Testis (tissue), 2 donors: ENCODE results near the gene LRFN2.

Source experiments
- POLR2A ChIP-seq: fragments of 450-650 bp; IDR thresholded peaks from one replicate; pipeline ENCODE4 v1.6.1; 2017; ENCODE audit warnings: antibody characterized with exemption, mild to moderate bottlenecking, moderate library complexity
- TF ChIP-seq, protein P1 (sequence below), 3 experiments: fragments of 450-650 bp in 2 of 3; fragments of 200-600 bp in 1 of 3; sonication (generic) in 1 of 3; IDR thresholded peaks; one replicate each; pipeline ENCODE4 v1.5.1; 2016 to 2019; ENCODE audit warnings: antibody characterized with exemption in 3 of 3, mild to moderate bottlenecking in 2 of 3, moderate library complexity in 1 of 3

DNA sequence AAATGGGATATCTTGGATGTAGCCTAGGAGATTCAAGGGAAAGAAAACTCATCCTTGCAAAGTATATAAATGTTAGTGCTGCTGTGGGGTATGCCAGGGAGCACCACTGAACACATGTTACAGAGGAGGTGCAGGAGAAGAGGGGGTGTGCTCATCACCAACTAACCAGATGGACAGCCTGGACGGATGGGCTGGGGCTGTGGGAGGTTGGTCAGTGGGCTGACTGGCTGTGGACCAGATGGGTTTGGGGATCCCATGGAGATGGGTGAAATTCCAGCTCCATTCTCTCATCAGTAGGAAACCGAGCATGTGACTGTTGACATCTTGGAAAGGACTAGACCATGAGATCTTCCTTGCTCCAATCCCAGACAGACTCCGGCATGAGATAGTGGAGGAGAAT, 201.0 kb downstream of the LRFN2 start:
- TF ChIP-seq, protein P1, sequence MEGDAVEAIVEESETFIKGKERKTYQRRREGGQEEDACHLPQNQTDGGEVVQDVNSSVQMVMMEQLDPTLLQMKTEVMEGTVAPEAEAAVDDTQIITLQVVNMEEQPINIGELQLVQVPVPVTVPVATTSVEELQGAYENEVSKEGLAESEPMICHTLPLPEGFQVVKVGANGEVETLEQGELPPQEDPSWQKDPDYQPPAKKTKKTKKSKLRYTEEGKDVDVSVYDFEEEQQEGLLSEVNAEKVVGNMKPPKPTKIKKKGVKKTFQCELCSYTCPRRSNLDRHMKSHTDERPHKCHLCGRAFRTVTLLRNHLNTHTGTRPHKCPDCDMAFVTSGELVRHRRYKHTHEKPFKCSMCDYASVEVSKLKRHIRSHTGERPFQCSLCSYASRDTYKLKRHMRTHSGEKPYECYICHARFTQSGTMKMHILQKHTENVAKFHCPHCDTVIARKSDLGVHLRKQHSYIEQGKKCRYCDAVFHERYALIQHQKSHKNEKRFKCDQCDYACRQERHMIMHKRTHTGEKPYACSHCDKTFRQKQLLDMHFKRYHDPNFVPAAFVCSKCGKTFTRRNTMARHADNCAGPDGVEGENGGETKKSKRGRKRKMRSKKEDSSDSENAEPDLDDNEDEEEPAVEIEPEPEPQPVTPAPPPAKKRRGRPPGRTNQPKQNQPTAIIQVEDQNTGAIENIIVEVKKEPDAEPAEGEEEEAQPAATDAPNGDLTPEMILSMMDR (IDR thresholded peaks at IDR 0.05), result no peak
- TF ChIP-seq POLR2A, result no peak
